PC-9 (cell line): ENCODE measurements around the gene ITGA5. TPM values are rescaled to one million over a fixed set of nuclear protein-coding genes. Genes with fewer than 3 reads are reported as not detected.

Experiments used
- BruUV-seq: library from RNA; stranded (reverse); fragments of 400-500 nt; replicated peaks from 2 replicates; lab custom pipeline; 2021; lab: Mats Ljungman, UMichigan
- CTCF ChIA-PET: fragments of 300-600 bp; sonication (Branson Sonifier 250); formaldehyde crosslinking; loops from one replicate; lab custom pipeline; 2022; ENCODE audit warnings: antibody characterized with exemption; lab: Charles Lee
- POLR2A ChIA-PET: fragments of 300-600 bp; sonication (Branson Sonifier 250); formaldehyde crosslinking; loops from one replicate; lab custom pipeline; 2022; ENCODE audit warnings: antibody characterized with exemption; ENCODE audit not compliant: unreplicated experiment; lab: Charles Lee
- DNase-seq, 2 experiments: peaks; one replicate each; pipeline versions ENCODE4 v3.0.0 to v3.0.0-alpha.2; 2015 to 2022; ENCODE audit warnings: mixed read lengths in 1 of 2
- H2AFZ ChIP-seq: fragments of 200-600 bp; sonication (generic); 2 replicates; pipeline ENCODE4 v1.8.1; 2017; ENCODE audit warnings: antibody characterized with exemption
- H3F3A ChIP-seq: fragments of 200-600 bp; sonication (generic); 2 replicates; pipeline ENCODE4 v1.8.1; 2017; ENCODE audit warnings: antibody characterized with exemption, mild to moderate bottlenecking, low read depth; ENCODE audit not compliant: insufficient read depth
- H3K27ac ChIP-seq: fragments of 200-600 bp; sonication (generic); 2 replicates; pipeline ENCODE4 v1.6.1; 2016; ENCODE audit warnings: mixed run types
- H3K27me3 ChIP-seq: fragments of 200-600 bp; sonication (generic); 2 replicates; pipeline ENCODE4 v1.6.1; 2016; ENCODE audit warnings: low read depth, mixed run types; ENCODE audit not compliant: insufficient read depth
- H3K36me3 ChIP-seq: fragments of 200-600 bp; sonication (generic); 2 replicates; pipeline ENCODE4 v1.6.1; 2016; ENCODE audit warnings: low read depth, mixed run types
- H3K4me1 ChIP-seq: fragments of 200-600 bp; sonication (generic); replicated peaks from 2 replicates; pipeline ENCODE4 v1.6.1; 2016; ENCODE audit warnings: mixed run types; ENCODE audit not compliant: insufficient read depth
- H3K4me2 ChIP-seq: fragments of 200-600 bp; sonication (generic); 2 replicates; pipeline ENCODE4 v1.6.1; 2017; ENCODE audit warnings: mixed run types
- H3K4me3 ChIP-seq: fragments of 200-600 bp; sonication (generic); 2 replicates; pipeline ENCODE4 v1.6.1; 2016; ENCODE audit warnings: mixed run types
- H3K79me2 ChIP-seq: fragments of 200-600 bp; sonication (generic); 2 replicates; pipeline ENCODE4 v1.6.1; 2017; ENCODE audit warnings: low read depth, mixed run types
- H3K9me2 ChIP-seq: fragments of 200-600 bp; sonication (generic); 2 replicates; pipeline ENCODE4 v1.8.1; 2017; ENCODE audit warnings: mild to moderate bottlenecking; ENCODE audit not compliant: insufficient read depth
- H3K9me3 ChIP-seq: fragments of 200-600 bp; sonication (generic); 2 replicates; pipeline ENCODE4 v1.8.1; 2016; ENCODE audit warnings: low read depth; ENCODE audit not compliant: insufficient read depth
- H4K20me1 ChIP-seq: fragments of 200-600 bp; sonication (generic); 2 replicates; pipeline ENCODE4 v1.8.1; 2017; ENCODE audit not compliant: insufficient read depth
- CTCF ChIP-seq: fragments of 200-600 bp; sonication (generic); conservative IDR thresholded peaks from 2 replicates; pipeline ENCODE4 v1.6.1; 2017; ENCODE audit warnings: mixed run types, antibody characterized with exemption, mild to moderate bottlenecking, moderate library complexity
- EZH2 ChIP-seq: fragments of 200-600 bp; sonication (generic); IDR thresholded peaks from 2 replicates; pipeline ENCODE4 v1.8.0; 2017; ENCODE audit warnings: antibody characterized with exemption, low read depth
- intact Hi-C: fragments of 100-400 bp; cut with micrococcal nuclease; formaldehyde crosslinking; loops from one replicate; pipeline ENCODE4 v1.10.0; 2022; ENCODE audit not compliant: unreplicated experiment
- total RNA-seq: library from RNA; stranded (reverse); gene quantifications from 2 replicates; pipeline ENCODE4 v1.2.3, GENCODE V29; 2021

ITGA5 gene
- total RNA-seq, 1 experiment from 2014 or later: 28.4 TPM

GRCh38 chr12:54463034-54463433, 44.0 kb upstream of the ITGA5 start:
- no TSS peak for BruUV-seq
- Histone ChIP-seq H3K4me1 (no peaks in the 10 kb centered on the region), H3K36me3 (no peaks in the 10 kb centered on the region), H3F3A (no peaks in the 10 kb centered on the region), H3K9me3 (no peaks in the 10 kb centered on the region), H2AFZ (no peak overlapping the region), H3K9me2 (no peaks in the 10 kb centered on the region), H3K79me2 (no peaks in the 10 kb centered on the region), H3K27ac (no peak overlapping the region), H3K27me3 (peaks cover 12% of the 10 kb centered on the region), H3K4me3 (no peak overlapping the region), H4K20me1 (no peaks in the 10 kb centered on the region), H3K4me2 (no peak overlapping the region)
- ChIA-PET POLR2A (no interaction called here), CTCF (interaction anchor here (0.5 kb wide), 1 partner anchor 420 kb away, joined by 7 read pairs; no protein-coding TSS in a partner anchor)
- TF ChIP-seq CTCF: no peak
- TF ChIP-seq EZH2: no peak
- no peak for DNase-seq
- intact Hi-C loops: no loop called here

GRCh38 chr12:54460317-54460923, 41.4 kb upstream of the ITGA5 start:
- DNase-seq: no peak
- Histone ChIP-seq H3K4me3 (no peak overlapping the region), H3F3A (no peaks in the 10 kb centered on the region), H2AFZ (no peak overlapping the region), H3K4me1 (no peaks in the 10 kb centered on the region), H3K36me3 (no peaks in the 10 kb centered on the region), H3K27me3 (peaks cover 21% of the 10 kb centered on the region), H3K9me2 (no peaks in the 10 kb centered on the region), H3K27ac (no peak overlapping the region), H3K9me3 (no peaks in the 10 kb centered on the region; the same call in 1 of the 2 replicates), H3K4me2 (no peak overlapping the region), H3K79me2 (no peaks in the 10 kb centered on the region), H4K20me1 (no peaks in the 10 kb centered on the region)
- BruUV-seq: no TSS peak
- CTCF ChIA-PET: no interaction called here
- no peak for TF ChIP-seq CTCF
- TF ChIP-seq EZH2: no peak
- POLR2A ChIA-PET: interaction anchor here (0.8 kb wide), 1 partner anchor 61 kb away, joined by 8 read pairs; no protein-coding TSS in a partner anchor
- intact Hi-C loops: no loop called here

GRCh38 chr12:54459355-54459754, 40.3 kb upstream of the ITGA5 start:
- ChIA-PET CTCF (no interaction called here), POLR2A (no interaction called here)
- Histone ChIP-seq H3K9me3 (no peaks in the 10 kb centered on the region; the same call in 1 of the 2 replicates), H3K4me1 (no peaks in the 10 kb centered on the region), H3K9me2 (no peaks in the 10 kb centered on the region), H3K79me2 (no peaks in the 10 kb centered on the region), H3K36me3 (no peaks in the 10 kb centered on the region), H3K27me3 (peaks cover 21% of the 10 kb centered on the region), H3K4me2 (no peak overlapping the region), H4K20me1 (no peaks in the 10 kb centered on the region), H3K27ac (no peak overlapping the region), H2AFZ (no peak overlapping the region), H3K4me3 (no peak overlapping the region), H3F3A (no peaks in the 10 kb centered on the region)
- BruUV-seq: no TSS peak
- intact Hi-C loops: no loop called here
- TF ChIP-seq EZH2 (no peak), CTCF (no peak)
- no peak for DNase-seq
